HG02885 (cell line): ENCODE measurements around the gene TTC24.

Experiments
- ATAC-seq: cut with Tn5 transposase; IDR thresholded peaks from one replicate; pipeline ENCODE4 v1.9.1; 2021; ENCODE audit warnings: mild to moderate bottlenecking; ENCODE audit not compliant: unreplicated experiment, poor library complexity

The TTC24 gene

DNA sequence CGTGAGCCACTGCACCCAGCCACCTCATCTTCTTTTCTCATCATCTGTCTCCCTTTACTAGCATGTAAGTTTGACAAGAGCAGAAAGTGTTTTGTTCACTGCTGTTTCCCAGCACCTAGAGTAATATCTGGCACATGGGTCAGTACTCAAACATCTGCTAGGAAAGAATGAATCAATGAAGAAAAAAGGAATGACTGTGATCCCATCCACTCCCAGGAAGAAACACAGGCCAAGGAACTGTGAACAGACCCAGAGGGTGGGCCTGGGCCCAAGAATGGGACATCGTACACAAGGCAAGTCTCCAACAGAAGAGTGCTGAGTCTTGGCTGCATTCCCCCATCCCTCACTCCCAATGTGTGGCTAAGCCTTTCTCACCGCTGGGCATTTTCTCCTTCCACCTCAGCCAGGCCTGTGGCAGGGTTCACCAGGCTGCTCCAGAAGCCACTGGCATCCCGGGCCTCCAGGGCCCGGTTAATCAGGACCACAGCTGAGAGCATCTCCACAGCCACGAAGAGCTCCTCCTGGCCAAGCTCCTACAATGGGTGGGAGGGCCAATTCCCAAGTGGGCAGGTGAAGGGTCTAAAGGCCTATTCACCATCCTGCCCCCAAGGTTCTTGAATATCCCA lies 25.6 kb upstream of the TTC24 start:
- ATAC-seq, result no peak

DNA sequence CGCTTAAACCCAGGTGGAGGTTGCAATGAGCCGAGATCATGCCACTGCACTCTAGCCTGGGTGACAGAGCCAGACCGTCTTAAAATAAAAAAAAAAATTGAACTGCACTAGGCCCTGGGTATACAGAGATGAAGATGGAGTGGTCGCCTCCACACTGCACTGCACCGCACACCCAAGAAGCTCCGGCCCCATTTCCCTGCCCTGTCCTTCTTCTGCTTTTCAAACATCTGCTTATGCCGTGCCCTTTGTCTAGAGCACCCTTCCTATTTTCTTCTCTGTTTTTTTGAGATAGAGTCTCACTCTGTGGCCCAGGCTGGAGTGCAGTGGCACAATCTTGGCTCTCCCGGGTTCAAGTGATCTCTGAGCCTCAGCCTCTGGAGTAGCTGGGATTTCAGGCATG lies 24.6 kb upstream of the TTC24 start:
- no peak for ATAC-seq

DNA sequence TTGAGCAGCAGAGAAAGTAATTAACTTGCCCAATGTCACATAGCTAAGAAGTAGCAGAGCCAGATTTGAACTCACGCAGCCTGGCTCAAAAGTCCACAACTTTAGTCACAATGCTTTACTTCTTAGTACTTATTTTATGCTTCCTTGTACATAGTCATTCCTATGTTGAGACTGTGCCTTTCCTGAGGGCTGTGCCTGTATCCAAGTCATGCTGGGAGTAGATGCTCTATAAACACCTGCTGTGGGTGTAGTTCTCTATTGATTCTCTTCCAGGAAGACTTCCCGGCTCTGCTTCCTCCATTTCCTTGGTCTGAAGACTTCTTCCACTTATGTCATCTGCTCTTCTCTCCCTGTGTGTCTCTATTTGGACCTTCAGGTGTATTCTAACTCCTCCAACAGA lies 23.8 kb upstream of the TTC24 start:
- ATAC-seq, result no peak

DNA sequence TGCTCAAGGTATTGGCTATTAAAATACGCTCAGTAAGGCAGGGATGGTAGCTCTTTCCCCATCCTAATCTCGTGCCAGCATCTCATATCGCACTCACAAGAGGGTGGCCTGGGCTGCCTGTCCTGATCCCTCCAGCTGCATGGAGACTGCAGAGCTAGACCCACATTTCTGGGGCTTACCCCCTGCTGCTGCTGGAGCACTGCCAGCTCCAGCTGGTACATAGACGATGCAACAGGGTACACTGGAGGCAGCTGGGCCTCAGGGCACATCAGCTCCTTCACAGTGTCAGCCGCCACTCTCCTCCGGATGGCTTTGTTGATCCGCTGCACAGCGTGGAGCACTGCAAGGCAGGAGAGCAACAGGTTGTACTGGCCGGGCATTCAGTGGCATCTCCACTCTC lies 23.2 kb upstream of the TTC24 start:
- no peak for ATAC-seq

DNA sequence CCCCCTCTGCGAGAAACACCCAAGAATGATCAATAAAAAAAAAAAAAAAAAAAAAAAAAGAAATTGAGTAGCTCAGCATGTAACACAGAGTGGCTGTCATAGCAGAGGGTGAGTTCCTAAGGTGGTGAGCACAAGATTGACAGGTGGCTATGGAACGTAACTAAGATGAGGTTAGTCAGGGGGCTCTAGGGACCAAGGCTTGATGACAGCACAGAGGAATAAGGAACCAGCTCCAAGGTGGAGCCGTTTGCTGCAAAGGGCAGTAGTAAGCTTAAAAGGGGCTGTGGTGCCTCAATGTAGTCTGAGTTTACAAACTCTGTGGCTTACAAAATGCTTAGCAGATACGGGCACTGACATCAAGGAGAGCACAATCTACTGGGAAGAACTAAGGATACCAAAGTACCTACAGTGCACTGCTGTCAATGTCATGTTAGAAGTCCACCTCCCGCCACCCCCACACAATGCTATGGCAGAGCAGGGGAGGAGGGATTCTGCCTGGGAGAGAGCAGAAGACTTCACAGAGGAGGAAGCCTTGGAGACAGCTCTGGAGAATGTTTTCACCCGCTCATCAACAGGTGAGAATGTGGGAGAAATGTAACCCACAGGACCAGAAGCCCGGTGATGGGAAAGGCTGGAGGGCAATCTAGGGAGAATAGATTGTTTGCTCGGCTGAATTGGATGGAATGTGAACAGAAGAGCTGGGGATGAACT lies 20.3 kb upstream of the TTC24 start:
- ATAC-seq, result no peak

DNA sequence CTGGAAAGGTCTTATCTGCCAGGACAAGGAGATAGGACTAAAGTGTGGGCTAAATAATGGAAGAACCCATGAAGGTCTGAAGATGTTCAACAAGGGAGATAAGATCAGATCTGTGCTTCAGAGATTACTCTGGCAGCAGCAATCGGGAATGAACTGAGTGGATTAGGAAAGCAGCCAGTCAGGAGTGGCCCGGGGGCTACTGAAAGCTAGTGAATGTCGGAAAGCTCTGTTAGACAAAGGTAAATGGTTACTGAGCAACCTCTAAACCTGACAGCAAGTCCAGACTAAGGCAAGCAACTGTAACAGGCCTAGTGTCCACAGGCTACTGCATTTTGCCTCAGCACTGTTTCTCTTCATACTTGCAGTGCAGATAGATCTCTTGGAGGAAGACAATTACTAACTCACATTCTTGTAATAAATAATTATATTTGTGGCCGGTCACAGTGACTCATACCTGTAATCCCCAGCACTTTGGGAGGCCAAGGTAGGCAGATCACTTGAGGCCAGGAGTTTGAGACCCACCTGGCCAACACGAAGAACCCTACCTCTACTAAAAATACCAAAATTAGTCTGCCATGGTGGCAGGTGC lies 19.6 kb upstream of the TTC24 start:
- ATAC-seq, result no peak

DNA sequence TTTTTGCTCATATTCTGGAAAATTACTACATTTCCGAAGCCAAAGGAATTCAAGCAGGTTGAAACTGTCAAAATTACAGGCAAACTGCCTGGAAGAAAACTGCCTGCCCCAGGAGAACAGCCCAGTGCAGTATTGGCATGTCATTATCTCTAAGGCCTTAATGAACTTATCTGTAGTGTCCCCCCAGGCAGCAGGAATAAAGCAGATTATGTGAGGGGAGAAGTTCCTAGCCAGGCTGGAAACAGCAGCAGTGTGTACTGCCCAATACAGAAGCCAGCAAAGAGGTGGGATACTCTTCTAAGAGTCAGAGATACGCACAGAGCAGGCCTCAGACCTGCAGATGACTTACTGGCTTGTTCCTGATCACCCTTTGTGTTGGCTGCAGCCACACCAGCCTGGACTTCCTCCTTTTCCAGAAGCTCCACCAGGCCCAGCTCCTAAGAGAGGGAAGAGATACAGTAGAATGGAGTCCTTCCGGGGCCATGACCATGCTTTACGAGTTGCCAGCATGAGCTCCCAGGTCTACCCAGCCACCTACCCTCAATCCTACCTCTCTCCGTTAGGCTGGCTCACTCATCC lies 18.8 kb upstream of the TTC24 start:
- no peak for ATAC-seq

DNA sequence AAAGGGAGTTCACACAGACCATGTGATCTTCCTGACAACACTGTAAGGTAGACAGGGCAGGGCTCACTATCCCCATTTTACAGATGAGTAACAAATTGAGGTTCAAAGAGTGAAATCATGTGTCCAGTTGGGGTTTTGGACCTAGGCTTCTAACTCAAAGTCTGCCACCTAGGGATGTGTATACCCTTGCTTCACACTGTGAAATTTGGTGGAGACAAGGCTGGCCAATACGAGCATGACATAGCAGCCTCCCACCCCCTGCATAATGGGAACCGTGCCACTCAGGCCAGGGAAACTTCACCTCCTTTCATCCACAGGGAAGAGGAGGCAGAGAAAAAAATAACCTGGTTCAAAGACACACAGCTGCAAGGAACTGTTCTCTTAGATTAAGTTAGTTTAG lies 14.0 kb upstream of the TTC24 start:
- ATAC-seq, result no peak

DNA sequence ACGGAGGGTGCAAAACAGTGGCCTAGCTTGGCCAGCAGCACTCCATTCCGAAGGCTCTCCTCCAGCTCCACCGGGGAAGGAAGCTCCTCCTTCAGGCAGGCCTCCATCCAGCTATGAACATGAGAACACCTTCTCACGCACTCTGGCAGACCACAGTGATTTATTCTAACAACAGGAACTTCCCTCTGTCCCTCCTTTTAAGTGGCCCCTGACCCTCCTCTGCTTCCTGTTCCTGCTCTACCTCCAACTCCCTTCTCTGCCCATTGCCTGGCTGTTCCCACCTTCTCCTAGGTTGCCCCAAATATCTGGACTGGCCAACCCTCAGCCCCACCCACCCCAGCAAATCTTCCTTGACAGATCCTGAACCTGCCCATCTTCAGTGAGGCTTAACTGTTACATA lies 13.1 kb upstream of the TTC24 start:
- ATAC-seq, result no peak

DNA sequence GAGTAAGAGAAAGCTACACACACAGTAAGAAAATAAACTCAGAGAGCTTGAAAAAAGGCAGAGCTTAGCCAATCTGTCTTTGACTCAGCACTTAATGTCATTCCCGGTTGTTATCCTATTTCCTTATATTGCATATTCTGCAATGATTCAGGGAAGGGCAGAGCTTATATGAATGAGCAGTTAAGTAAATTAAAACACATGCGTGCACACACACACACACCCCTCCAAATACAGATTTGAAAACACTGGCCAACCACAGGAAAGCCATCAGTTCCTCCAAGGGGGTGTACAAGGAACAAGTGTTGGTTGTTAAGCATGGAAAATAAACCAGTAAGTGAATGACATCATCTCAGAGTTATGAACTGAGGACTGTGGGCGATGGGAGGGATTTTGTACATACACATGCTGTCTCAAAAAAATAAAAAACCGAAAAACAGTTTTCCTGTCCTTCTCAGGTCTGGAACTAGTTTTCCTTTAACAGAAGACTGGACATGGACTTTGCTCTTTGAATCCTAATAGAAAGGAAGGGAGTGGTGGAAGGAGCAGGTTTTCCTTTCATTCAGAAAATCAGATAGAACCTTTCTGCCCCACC lies 8.2 kb upstream of the TTC24 start:
- ATAC-seq, result no peak

DNA sequence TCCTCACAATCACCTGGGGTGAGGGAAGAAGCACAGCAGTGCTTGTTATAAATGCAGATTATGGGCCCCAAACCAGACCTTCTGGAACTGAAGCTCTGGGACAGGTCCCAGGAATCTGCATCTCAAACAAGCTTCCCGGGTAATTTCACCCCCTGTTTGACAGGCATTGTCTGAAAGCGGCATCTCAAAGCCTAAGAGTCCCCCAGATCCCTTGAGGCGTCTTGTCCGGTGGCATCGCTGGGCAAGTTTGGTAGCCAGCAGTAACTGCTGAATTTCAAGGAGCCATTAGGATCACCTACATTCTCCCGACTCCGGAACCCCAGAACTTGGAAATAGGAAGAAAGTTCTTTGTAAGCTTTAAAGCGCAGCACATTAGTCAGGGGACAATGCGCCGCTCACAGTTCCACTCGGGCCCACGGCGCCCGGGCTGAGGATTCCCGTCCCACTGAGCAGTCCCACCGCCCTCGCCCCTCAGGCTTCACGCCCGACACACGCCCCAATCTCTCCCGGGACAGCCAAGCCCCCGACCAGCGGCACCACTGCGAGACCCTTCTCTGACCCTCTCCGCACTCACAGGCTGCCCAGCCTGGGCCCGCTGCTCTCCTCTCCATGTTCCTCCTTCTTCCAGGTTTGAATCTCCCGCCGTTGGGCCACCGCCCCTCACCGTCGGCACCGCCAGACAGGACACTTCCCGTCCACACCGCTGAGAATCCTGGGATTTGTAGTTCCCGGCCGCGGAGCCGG lies 7.4 kb upstream of the TTC24 start, which contains the start of gene IQGAP3:
IQGAP3 (minus strand) TSS at position 647 of the 744 bp plus-strand sequence; CDS start at position 611, 36 bp downstream.
- ATAC-seq, result peak; percentile 71

DNA sequence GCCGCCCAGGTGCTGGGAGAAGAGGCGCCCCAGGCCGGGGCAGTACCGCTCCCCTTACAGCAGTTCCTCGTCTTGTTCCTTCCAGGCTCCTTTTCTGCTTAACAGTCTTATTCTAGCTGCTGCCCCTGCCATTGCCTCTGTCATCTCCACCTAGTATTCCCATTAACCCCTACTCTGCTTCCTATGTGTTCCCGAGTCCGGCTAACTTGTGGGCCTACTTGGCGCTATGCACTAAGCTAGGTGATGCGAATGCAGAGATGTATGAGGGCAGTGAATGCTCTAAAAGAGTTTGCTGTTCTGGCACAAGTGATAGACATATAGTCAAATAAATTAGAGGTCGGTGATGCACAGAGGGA lies 6.9 kb upstream of the TTC24 start:
- no peak for ATAC-seq

DNA sequence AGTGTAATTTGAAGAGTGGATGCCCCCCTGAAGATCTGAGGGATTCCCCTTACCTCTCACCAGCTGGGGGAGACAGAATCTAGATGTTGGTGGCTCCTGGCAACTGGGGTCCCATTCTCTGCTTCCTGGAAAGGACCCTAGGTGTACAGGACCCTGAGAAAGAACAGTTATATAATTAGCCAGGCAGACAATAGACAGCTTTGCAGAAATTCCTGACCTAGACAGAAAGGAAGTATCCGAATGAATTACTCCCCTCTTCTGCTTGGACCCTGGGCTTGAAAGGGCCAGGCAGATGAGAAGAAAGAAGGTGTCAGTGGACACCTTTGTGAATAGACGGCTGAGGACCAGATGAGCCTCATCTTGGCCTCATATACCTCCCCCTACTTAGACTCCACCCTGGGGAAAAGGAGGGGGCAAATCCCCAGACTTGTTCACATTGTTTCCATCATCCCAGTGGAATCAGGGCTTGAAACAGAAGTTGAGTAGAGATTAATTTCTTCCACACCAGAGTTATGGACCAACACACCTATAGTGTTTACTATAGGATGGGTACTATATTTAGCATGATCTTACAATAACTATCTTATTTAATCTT lies 5.4 kb upstream of the TTC24 start:
- ATAC-seq, result no peak

DNA sequence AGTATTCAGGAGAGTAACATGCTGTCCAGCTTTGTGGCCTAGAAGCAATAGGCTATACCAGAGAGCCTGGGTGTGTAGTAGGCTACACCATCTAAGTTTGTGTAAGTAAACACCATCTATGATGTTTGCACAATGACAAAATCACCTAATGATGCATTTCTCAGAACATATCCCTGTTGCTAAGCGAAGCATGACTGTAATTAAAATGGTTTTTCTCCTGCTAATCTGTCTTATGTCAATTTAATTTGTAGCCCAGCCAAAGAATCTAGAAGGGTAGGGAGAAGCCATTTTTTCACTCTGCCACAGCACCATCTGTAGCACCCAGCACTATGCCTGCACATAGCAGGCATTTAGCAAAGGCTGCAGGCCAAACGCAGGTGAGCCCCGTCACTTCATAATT lies 2.0 kb upstream of the TTC24 start:
- ATAC-seq, result no peak

DNA sequence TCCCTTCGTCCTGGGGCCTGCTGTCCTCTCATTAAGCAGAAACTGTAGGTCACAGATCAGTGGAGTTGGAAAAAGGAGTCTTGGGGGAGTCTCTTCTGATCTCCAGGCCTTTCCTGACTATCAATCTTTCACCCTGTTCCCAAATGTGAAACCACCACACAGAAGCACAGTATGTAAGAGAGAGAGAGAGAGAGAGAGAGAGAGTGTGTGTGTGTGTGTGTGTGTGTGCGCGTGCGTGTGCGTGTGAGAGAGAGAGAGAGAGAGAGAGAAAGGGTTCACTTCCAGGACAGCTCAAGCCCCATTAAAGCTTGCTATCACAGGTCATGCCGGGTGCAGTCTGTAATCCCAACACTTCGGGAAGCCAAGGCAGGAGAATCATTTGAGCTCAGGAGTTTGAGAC lies 1.5 kb upstream of the TTC24 start:
- no peak for ATAC-seq

DNA sequence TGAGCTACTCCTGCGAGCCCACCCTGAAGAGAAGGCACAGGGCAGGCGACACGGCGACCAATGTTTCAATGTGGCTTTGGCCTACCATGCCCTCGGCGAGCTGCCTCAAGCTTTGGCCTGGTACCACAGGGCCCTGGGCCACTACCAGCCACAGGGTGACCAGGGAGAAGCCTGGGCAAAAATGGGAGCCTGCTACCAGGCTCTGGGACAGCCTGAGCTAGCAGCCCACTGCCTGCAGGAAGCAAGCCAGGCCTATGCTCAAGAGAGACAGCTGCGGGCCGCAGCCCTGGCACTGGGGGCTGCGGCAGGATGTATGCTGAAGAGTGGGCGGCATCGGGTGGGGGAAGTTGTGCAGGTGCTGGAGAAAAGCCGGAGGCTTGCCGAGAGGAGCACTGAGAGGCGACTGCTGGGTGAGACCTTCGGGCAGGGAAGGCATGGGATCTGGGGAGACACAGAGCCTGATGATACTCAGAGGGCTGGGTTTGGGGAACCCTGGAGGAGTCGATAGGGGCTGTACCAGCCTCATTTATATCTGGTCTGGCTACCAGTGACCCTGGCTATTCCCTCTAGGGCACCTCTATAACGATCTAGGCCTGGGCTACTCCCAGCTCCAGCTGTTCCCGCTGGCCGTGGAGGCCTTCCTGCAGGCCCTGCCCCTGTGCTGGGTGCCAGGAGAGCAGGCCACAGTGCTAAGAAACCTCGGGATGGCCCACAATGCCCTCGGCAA lies 2.3 kb downstream of the TTC24 start:
- no peak for ATAC-seq

DNA sequence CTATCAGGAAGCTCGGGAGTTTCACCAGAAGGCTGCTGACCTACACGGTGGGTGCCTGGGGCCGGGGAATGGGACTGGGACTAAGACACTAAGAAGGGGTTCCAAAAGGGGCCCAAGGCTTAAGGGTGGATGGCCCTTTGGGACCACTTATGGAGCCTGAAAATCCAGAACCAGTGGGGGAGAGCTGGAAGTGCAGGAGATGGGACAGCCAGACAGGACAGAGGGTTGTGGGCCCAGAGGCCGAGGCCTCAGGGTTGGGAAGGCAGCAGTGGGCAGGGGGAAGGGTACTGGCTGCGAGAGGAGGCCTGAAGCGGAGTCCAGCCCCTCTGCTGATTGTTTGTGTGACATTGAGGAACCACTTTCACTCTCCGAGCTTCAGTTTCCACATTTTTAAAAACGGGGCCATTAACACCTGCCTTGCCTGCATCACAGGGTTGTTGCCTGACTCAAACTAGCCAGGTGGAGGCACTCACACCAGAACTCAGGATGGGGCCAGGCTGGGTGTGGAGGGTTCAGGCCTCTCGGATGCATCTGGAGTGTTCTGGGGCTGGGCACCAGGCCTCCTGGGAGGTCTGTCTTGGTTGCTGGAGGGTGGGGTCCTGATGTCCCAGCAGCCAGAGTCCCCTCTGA lies 3.0 kb downstream of the TTC24 start:
- no peak for ATAC-seq

DNA sequence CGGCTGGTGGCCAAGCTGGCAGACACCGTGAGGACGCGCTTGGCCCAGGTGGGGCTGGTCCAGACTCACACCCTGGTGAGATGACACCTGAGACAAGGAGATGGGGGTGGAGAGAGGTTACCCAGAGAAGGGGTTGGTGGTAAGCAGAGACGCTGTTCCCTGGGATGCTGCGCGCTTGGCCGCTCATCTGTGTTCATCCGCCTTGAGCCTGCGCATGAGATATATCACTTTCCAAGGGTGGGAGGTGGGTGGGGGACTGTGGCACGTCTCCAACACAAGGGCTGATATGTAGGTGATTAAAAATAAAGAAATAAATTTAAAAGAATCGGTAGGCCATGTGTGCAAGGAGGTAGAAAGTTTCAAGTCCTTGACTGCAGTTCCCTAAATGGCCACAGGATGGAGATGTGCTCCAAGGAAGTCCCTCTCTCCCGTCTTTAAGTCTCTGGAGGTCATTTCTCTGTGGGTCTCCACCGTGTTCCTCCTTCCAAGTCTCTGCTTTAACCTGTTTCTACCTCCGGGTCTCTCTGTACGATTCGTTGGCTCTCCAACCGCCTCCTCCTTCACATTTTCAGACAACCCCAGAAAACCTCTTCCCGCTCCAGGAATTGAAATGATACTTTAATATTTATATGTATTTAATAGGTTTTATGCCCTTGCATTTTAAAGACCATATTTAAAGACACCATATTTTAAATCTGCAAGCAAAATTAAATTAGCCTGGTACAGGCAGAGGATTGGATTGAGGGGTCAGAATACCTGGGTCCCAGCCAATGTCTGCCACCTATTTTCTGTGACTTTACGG lies 4.5 kb downstream of the TTC24 start:
- ATAC-seq, result no peak
